HCT116 (cell line): ENCODE results near the gene AR. TPM values are rescaled to one million over a fixed set of nuclear protein-coding genes. Genes with fewer than 3 reads are reported as not detected.

Experiments used
- ATAC-seq: fragments of 200-7000 bp; cut with Tn5 transposase; 2 replicates; pipeline ENCODE4 v1.9.1; 2020; ENCODE audit warnings: mild to moderate bottlenecking, moderate library complexity
- BruUV-seq: library from RNA; stranded (reverse); fragments of 400-500 nt; replicated peaks from 2 replicates; lab custom pipeline; 2021; lab: Mats Ljungman, UMichigan
- CTCF ChIA-PET: fragments of 300-600 bp; sonication (Branson Sonifier 250); formaldehyde crosslinking; loops from one replicate; lab custom pipeline; 2021; ENCODE audit warnings: antibody characterized with exemption; lab: Charles Lee
- POLR2A ChIA-PET: fragments of 300-600, 350-600 bp; sonication (Branson Sonifier 250); formaldehyde crosslinking; loops from one replicate; lab custom pipeline; 2021; ENCODE audit warnings: antibody characterized with exemption; lab: Charles Lee
- RAD21 ChIA-PET, 2 experiments: fragments of 300-600 bp; sonication (Branson Sonifier 250); formaldehyde crosslinking; loops; one replicate each; lab custom pipeline; 2023; ENCODE audit warnings: low total read pairs in 2 of 2; ENCODE audit not compliant: uncharacterized antibody in 2 of 2, unreplicated experiment in 2 of 2, low non-redundant PET in 1 of 2; lab: Charles Lee
- DNase-seq: peaks from one replicate; pipeline ENCODE4 v3.0.0-alpha.2; 2010; ENCODE audit warnings: low read depth, low spot score
- H2AFZ ChIP-seq: fragments of 200-600 bp; shearing (Covaris generic), sonication (generic); 2 replicates; pipeline ENCODE4 v1.6.1; 2017; ENCODE audit warnings: low read depth, mixed run types, mixed read lengths, antibody characterized with exemption, low read length; ENCODE audit not compliant: poor library complexity, severe bottlenecking
- H3K27ac ChIP-seq: 2 replicates; pipeline ENCODE4 v1.5.1; 2012; ENCODE audit warnings: low read depth, low read length
- H3K27me3 ChIP-seq: fragments of 200-600 bp; sonication (generic); 2 replicates; pipeline ENCODE4 v1.6.1; 2016; ENCODE audit warnings: mixed run types, low read length, mixed read lengths; ENCODE audit not compliant: insufficient read depth
- H3K36me3 ChIP-seq, 2 experiments: fragments of 200-500 bp in 1 of 2; fragments of 200-600 bp in 1 of 2; sonication (Bioruptor generic) in 1 of 2; sonication (generic) in 1 of 2; 2 replicates each; pipeline versions ENCODE4 v1.5.1 to v1.6.1; 2014 to 2016; ENCODE audit warnings: low read length in 2 of 2, inconsistent platforms in 1 of 2, mixed read lengths in 1 of 2, mixed run types in 1 of 2; ENCODE audit not compliant: insufficient read depth in 2 of 2, control insufficient read depth in 1 of 2
- H3K4me1 ChIP-seq, 2 experiments: fragments of 200-600 bp in 1 of 2; sonication (generic) in 1 of 2; 2 replicates each; pipeline versions ENCODE4 v1.5.1 to v1.6.1; 2012 to 2017; ENCODE audit warnings: low read length in 2 of 2, inconsistent platforms in 1 of 2, mild to moderate bottlenecking in 1 of 2, mixed read lengths in 1 of 2, mixed run types in 1 of 2, moderate library complexity in 1 of 2; ENCODE audit not compliant: insufficient read depth in 2 of 2, control insufficient read depth in 1 of 2
- H3K4me2 ChIP-seq: fragments of 200-600 bp; sonication (generic); 2 replicates; pipeline ENCODE4 v1.6.1; 2017; ENCODE audit warnings: mixed run types, low read length, mixed read lengths
- H3K4me3 ChIP-seq, 2 experiments: fragments of 200-600 bp in 1 of 2; sonication (generic) in 1 of 2; replicated peaks in 1 of 2; 2 replicates each; pipeline ENCODE4 v1.5.1; 2011 to 2016; ENCODE audit warnings: low read length in 2 of 2, control low read depth in 1 of 2, low read depth in 1 of 2, mild to moderate bottlenecking in 1 of 2, mixed read lengths in 1 of 2, mixed run types in 1 of 2
- H3K79me2 ChIP-seq: fragments of 200-600 bp; sonication (generic); 2 replicates; pipeline ENCODE4 v1.6.1; 2017; ENCODE audit warnings: mild to moderate bottlenecking, mixed run types, low read length, moderate library complexity, mixed read lengths; ENCODE audit not compliant: insufficient read depth
- H3K9ac ChIP-seq: fragments of 200-600 bp; sonication (generic); 2 replicates; pipeline ENCODE4 v1.6.1; 2016; ENCODE audit warnings: low read length, mixed read lengths
- H3K9me2 ChIP-seq: fragments of 200-600 bp; sonication (generic), shearing (Covaris generic); 2 replicates; pipeline ENCODE4 v1.6.1; 2017; ENCODE audit warnings: mixed run types, mild to moderate bottlenecking, moderate library complexity; ENCODE audit not compliant: insufficient read depth
- H3K9me3 ChIP-seq, 2 experiments: fragments of 200-500 bp in 1 of 2; fragments of 200-600 bp in 1 of 2; sonication (Bioruptor generic) in 1 of 2; sonication (generic) in 1 of 2; 2 replicates each; pipeline ENCODE4 v1.6.1; 2014 to 2017; ENCODE audit warnings: low read length in 2 of 2, mixed read lengths in 2 of 2, inconsistent platforms in 1 of 2, low read depth in 1 of 2, mild to moderate bottlenecking in 1 of 2, mixed run types in 1 of 2, moderate library complexity in 1 of 2; ENCODE audit not compliant: control insufficient read depth in 1 of 2, insufficient read depth in 1 of 2
- H4K20me1 ChIP-seq: fragments of 200-600 bp; sonication (generic), shearing (Covaris generic); 2 replicates; pipeline ENCODE4 v1.6.1; 2017; ENCODE audit warnings: mixed run types, mild to moderate bottlenecking, moderate library complexity; ENCODE audit not compliant: insufficient read depth
- CEBPB ChIP-seq: IDR thresholded peaks from 2 replicates; pipeline ENCODE4 v1.6.1; 2012; ENCODE audit warnings: low read depth
- CTCF ChIP-seq, 3 experiments: fragments of 200-600 bp in 1 of 3; sonication (generic) in 1 of 3; IDR thresholded peaks in 2 of 3; conservative IDR thresholded peaks in 1 of 3; 2 replicates each; pipeline ENCODE4 v1.5.1; 2012 to 2017; ENCODE audit warnings: low read depth in 2 of 3, low read length in 2 of 3, antibody characterized with exemption in 1 of 3, borderline replicate concordance in 1 of 3, control low read depth in 1 of 3, mild to moderate bottlenecking in 1 of 3, mixed read lengths in 1 of 3, mixed run types in 1 of 3, moderate library complexity in 1 of 3; ENCODE audit not compliant: insufficient read depth in 1 of 3
- EGR1 ChIP-seq: IDR thresholded peaks from 2 replicates; pipeline ENCODE4 v1.6.1; 2012; ENCODE audit warnings: low read depth
- ZFX ChIP-seq: fragments of 450-650 bp; IDR thresholded peaks from 2 replicates; pipeline ENCODE4 v1.6.1; 2017
- intact Hi-C: fragments of 100-400 bp; cut with micrococcal nuclease; formaldehyde crosslinking; loops from 2 replicates; pipeline ENCODE4 v1.10.0; 2022
- total RNA-seq: library from RNA; stranded (reverse); gene quantifications from one replicate; pipeline ENCODE4 v1.2.1, GENCODE V29; 2021; ENCODE audit not compliant: unreplicated experiment
- TF ChIP-seq, protein P1 (sequence below): IDR thresholded peaks from 2 replicates; pipeline ENCODE4 v1.6.1; 2012
- TF ChIP-seq, protein P2 (sequence below): IDR thresholded peaks from 2 replicates; pipeline ENCODE4 v1.6.1; 2012; ENCODE audit warnings: low read depth

AR gene
- total RNA-seq, 1 experiment from 2014 or later = 0.02 TPM

- H3K27me3 ChIP-seq = no peaks in the 10 kb centered on the region
- DNase-seq (no peak), ATAC-seq (no peak)
- no peaks in the 10 kb centered on the region for H3K4me1 ChIP-seq
- no peaks in the 10 kb centered on the region for H3K9me3 ChIP-seq
- intact Hi-C loops = no loop called here
- H3K9me2 ChIP-seq = no peaks in the 10 kb centered on the region
- no peaks in the 10 kb centered on the region for H3K36me3 ChIP-seq
- ChIA-PET CTCF (no interaction called here), POLR2A (no interaction called here), RAD21 (no interaction called here)
- H2AFZ ChIP-seq = no peak overlapping the region
- no peak overlapping the region for H3K4me3 ChIP-seq
- no peaks in the 10 kb centered on the region for H3K79me2 ChIP-seq
- TF ChIP-seq EGR1 (no peak), ZFX (no peak), CTCF (IDR thresholded peaks at IDR 0.05 in 2 of 3, conservative IDR thresholded peaks at IDR 0.05 in 1 of 3; ENCODE audit: borderline replicate concordance in 1 of 3, insufficient read depth in 1 of 3, low read depth in 2 of 3, low read length in 2 of 3) (no peak), CEBPB (no peak)
- TF ChIP-seq, protein P1, sequence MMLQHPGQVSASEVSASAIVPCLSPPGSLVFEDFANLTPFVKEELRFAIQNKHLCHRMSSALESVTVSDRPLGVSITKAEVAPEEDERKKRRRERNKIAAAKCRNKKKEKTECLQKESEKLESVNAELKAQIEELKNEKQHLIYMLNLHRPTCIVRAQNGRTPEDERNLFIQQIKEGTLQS = no peak
- TF ChIP-seq, protein P2, sequence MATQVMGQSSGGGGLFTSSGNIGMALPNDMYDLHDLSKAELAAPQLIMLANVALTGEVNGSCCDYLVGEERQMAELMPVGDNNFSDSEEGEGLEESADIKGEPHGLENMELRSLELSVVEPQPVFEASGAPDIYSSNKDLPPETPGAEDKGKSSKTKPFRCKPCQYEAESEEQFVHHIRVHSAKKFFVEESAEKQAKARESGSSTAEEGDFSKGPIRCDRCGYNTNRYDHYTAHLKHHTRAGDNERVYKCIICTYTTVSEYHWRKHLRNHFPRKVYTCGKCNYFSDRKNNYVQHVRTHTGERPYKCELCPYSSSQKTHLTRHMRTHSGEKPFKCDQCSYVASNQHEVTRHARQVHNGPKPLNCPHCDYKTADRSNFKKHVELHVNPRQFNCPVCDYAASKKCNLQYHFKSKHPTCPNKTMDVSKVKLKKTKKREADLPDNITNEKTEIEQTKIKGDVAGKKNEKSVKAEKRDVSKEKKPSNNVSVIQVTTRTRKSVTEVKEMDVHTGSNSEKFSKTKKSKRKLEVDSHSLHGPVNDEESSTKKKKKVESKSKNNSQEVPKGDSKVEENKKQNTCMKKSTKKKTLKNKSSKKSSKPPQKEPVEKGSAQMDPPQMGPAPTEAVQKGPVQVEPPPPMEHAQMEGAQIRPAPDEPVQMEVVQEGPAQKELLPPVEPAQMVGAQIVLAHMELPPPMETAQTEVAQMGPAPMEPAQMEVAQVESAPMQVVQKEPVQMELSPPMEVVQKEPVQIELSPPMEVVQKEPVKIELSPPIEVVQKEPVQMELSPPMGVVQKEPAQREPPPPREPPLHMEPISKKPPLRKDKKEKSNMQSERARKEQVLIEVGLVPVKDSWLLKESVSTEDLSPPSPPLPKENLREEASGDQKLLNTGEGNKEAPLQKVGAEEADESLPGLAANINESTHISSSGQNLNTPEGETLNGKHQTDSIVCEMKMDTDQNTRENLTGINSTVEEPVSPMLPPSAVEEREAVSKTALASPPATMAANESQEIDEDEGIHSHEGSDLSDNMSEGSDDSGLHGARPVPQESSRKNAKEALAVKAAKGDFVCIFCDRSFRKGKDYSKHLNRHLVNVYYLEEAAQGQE = no peak
- no peak overlapping the region for H3K27ac ChIP-seq
- no peak overlapping the region for H3K4me2 ChIP-seq
- H4K20me1 ChIP-seq = no peaks in the 10 kb centered on the region
- H3K9ac ChIP-seq = no peak overlapping the region
- no TSS peak for BruUV-seq
These were observed 58.0 kb downstream of the AR start for GRCh38 chrX:67601771-67602170.
